ENCODE data around the gene PSORS1C2.

PSORS1C2 gene

GRCh38 chr6:31112478-31112877 lies 26.4 kb downstream of the PSORS1C2 start, which contains the start of gene C6orf15:
Gene C6orf15, minus strand, starts transcription at chr6:31112575. Its CDS starts 20 bp downstream, at chr6:31112555.
- DNase-seq, result no peak

DNA sequence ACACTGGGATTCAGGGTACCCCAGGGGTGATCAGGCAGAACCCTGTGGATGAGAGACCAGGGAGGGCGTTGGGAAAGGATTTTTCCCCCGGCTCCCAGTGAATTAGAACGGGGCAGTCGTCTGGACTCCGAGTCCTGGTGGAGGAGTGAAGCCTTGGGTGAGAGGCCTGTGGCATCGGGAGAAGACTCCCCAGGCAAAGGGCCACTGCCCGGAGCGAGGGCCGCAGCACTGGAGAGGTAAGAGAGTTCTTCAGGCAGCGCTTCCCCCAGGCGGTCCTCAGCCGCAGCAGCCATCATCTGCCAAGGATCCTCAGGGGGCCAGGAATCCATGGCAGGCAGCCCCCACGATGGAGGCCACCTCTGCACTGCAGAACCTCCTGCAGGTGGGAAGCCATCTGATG lies 27.2 kb downstream of the PSORS1C2 start:
- no peak for DNase-seq

- DNase-seq, result no peak
These were observed 27.9 kb downstream of the PSORS1C2 start for GRCh38 chr6:31110825-31111582.

DNA sequence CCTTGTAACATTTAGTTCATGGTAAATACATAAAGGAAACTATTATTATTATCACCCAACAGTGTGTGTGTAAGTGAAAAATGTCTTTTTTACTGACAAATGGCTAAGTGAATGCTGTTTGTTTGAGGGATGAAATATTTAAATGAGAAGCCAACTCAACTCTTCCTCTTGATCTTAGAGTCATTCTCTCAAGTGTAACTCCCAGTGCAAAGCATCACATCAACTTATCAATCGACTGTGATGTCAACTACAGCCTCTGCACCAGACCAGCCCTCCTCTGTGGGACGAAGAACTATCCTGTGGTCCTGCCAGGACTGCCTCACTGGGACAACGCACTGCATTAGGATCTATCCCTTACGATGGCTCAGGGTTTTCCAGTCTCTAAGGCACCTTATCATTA lies 31.8 kb downstream of the PSORS1C2 start:
- DNase-seq, result no peak

DNA sequence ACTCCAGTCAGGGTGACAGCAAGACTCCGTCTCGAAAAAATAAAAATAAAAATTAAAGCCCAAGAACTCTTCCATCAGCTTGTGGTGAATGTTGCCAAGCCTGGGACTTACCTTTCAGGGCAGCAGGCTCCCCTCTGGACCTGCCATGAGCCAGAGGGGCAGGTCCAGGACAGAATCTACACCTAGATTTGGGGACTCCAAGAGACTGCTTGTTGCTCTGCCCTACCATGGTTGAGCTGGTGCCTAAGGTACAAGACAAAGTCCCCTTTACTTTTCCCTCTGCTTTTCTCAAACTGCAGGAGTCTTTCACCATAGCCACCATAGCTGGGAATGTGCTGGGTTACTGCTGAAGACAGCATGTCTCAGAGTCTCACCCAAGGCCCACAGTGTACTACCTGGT lies 35.7 kb downstream of the PSORS1C2 start:
- no peak for DNase-seq

- no peak for DNase-seq
These were observed 40.4 kb downstream of the PSORS1C2 start for GRCh38 chr6:31098449-31098938.

DNA sequence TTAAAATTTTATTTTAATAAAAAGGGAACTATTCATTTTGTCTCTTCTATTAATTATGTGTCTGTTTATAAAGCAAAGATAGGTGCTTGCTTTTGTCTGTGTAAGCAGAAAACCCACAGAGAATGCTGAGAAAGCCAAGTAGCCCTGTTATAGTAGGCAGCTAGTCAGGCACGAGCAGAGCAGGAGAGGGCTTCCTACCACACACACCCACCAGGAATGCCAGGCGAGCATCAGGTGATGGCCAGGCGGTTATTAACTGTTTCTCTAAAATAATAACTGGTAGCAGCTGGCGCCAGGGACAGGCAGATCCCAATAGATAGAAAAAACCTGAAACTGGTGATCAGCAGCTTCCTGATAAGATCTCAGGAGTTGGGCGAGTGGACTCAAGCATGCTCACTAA lies 42.2 kb downstream of the PSORS1C2 start:
- DNase-seq, result no peak

GRCh38 chr6:31096215-31096614 lies 42.7 kb downstream of the PSORS1C2 start:
- no peak for DNase-seq

DNA sequence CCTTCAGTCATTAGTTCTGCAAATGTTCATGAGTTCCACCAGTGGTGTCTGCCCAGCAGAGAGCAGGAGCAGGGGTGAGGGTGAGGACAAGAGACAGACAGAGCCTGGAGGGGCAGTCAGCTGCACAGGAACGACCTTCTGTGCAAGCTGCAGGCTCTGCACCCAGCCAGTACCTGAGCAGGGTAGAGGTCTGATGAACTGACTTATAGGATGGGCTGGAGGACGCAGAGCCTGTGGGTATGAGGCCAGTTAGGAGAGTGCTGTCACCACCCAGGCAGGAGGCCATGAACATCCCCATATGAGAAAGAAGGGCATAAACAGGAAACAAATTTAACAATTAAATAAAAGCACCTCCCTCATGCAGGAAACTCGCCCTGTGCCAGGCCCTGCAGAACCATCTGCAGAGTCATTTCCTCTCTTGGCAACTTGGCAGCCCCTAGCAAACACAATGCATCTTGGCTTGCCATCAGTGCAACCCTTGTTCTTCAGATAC lies 44.4 kb downstream of the PSORS1C2 start:
- peak; percentile 55 for DNase-seq

DNA sequence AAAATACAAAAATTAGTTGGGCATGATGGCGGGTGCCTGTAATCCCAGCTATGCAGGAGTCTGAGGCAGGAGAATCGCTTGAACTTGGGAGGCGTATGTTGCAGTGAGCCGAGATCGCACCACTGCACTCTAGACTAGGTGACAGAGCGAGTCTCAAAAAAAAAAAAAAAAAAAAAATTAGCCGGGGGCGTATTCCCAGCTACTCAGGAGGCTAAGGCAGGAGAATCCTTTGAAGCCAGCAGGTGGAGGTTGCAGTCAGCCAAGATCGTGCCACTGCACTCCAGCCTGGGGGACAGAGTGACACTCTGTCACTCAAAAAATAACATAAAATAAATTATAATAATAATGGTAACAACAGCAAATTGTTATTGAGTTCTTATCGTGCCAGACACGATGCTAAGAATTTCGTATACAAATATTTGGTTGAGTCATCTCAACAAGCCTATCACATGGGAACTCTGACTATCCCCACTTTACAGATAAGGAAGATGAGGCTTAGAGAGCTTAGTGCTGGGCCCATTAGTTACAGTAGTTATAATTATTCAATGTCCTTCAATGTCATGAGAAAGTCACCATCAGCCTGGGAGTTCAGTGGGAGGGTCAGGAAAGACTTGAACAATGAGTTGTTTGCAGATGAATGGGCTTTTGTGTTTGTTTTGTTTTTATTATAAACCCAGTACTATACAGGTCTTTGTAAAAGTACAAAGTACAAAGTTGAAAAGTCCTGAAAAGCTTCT lies 45.9 kb downstream of the PSORS1C2 start:
- no peak for DNase-seq

- no peak for DNase-seq
These were observed 46.6 kb downstream of the PSORS1C2 start for GRCh38 chr6:31092238-31092637.

DNA sequence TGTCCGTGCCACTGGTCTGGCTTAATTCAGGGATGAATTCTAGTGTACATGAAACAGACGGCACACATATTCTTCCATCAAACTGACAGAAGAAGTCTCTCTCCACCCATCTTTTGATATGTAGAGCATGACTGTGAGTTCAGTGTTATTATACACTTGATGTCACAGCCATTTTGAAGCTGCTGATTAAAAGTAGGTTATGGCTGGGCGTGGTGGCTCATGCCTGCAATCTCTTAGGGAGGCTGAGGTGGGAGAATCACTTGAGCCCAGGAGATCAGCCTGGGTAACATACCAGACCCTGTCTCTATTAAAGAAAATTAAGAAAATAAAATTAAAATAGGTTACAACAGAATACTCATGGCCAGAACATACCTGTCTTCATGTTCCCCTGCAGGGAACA lies 47.2 kb downstream of the PSORS1C2 start:
- DNase-seq, result no peak

GRCh38 chr6:31090973-31091364 lies 47.9 kb downstream of the PSORS1C2 start:
- no peak for DNase-seq

DNA sequence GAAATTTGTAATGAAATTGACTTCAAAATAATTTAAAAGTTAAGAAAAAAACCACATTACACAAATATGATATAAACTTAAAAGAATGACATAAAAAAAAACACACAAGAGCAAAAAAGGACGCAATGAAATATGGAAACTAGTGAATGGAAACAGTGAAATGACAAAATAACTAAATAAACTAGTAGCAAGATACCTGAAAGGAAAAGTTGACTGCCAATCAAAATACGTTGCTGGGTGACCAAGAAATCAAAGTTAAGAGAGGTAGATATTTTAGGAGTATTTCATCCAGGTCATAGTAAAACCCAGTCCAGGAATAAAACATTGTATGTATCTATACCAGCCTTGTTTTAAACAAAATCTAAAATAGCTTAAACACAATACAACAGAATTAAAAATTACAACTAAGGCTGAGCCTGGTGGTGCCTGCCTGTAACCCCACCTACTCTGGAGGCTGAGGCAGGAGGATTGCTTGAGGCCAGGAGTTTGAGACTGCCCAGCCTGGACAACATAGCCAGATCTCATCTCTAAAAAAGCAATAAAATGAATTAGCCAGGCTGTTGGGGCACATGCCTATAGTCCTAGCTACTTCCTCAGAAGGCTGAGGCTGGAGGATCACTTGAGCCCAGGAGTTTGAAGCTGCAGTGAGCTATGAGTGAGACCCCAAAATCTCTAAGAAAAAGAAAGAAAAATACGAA lies 48.4 kb downstream of the PSORS1C2 start:
- no peak for DNase-seq
